CD4-positive, alpha-beta T cell treated with Interleukin-15 for 1 hour (primary cell): ENCODE data around the gene NID2.

Experiments
- DNase-seq: peaks from one replicate; pipeline ENCODE4 v3.0.0-alpha.2; 2020

The NID2 gene

DNA sequence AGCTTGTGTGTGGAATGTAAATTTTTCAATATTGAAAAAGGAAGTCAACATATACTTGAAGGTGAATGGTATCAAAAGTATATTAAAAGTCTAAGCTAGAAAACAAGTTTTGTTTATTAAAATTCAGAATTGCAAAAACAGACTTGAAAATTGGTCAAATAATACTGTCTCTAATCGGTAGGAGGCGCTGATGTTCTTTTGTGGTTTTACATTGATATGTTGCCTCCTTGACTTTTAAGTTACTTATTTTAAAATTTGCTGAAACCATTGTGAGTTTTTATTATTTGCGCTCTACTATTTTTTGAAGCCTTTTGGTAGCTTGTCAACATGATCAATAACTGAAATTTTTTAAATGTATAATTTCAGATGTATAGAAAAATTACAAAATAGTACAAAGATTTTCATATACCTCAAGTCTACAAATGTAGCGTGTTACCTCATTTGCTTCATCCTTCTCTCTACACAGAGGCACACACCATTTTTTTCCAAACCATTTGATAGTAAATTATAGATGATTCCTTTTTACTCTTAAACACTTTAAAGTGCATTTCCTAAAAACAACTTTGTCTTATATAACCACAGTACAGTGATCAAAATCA lies 72.6 kb downstream of the NID2 start:
- DNase-seq = no peak

DNA sequence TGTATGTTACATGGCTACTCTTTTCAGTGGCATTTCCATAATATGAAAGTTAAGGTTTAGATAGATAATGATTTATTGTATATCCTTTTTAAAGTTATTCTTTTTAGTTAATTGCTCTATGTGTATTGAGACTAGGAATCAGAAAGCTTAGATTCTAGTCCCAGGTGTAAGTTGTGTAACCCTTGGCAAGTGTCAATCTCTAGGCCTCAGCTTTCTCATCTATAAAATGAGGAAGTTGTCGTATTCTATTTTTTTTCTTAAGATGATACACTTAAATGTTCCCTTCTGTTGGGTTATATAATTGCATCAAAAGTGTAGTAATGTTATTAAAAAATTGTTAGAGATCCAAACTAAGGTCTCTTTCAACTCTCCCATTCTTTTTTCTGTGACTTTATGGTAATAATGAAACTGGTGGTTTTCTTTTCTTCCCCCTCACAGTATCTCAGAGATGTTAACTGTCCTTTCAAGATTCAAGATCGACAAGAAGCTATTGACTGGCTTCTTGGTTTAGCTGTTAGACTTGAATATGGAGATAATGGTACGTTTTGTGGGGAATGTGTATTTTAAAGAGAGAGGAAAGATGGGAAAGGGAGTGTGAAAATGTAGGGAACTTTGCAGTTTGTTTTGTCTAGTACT lies 75.5 kb downstream of the NID2 start:
- no peak for DNase-seq

DNA sequence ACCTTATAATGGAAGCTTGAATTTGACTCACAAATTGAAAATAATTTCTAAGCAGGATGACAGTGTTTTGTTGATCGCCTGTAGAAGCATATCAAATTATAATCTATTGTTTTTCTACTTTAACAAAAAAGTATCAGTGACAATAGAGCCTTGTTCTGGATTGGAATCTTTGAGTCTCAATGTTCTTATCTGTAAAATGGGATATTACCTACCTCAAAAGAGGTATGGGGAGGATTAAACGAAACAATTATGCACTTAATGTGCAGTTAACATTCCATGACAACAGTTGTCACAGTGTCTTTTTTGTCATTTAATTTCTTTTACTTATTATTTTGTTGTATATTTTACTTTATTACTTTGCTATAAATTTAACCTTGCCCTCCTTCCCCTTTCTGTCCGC lies 78.4 kb downstream of the NID2 start:
- DNase-seq = no peak

DNA sequence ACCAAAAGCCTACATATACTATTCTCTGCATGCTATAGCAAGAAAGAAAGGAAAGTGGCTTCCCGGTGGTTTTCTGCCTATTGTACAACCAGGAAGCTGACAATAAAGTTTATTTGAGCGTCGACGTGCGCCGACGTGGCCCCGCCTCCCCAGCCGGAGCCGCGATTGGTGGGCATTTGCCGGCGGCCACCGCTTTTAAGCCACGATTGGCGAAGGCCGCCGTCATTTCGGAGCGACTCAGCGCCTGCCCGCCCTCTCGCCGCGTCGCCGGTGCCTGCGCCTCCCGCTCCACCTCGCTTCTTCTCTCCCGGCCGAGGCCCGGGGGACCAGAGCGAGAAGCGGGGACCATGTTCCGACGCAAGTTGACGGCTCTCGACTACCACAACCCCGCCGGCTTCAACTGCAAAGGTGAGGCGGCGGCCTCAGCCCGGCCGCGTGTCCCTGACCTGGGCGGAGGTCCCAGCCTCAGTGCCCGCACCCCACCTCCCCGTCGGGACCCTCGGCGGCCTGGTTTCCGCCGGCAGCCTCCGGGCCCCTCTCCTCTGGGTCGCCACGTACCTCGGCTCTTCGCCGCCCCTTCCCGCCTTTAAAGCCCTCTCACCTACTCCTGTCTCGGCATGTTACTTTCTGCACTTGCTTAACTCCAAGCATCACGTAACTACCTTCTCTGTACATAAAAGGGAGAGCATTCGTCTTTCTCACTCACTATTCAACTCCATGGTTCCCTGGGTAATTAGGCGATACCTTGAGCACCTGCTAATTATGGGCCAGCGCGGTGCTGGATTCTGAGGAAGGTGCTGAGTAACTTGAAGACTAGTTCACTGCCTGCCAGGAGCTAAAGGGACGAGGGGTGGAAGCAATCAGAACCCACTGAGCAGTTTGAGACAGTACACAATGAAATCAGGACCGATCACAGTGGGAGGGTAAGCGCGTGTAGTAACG lies 79.3 kb downstream of the NID2 start, which contains the start of gene RTRAF:
Gene RTRAF (plus strand): TSS at position 254 of the 942 bp plus-strand sequence. CDS start 94 bp downstream, at position 348.
- peak; percentile 91 for DNase-seq

DNA sequence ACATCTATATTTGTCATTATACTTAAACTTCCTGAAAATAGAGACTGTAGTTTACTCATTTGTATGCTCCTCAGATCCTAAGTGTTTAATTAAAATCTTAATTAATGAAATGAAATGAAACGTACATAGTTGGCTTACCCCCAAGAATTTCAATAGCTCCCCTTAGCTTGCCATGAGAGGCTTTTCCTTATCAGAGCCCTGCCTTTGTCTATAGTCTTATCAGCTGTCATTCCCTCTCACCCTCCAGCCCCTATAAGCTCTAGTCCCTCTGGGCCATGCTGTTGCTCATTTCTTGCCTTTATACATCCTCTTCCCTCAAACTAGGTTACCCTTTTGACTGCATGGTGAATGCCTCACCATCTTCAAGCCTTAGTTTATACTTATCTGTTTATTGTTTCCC lies 80.6 kb downstream of the NID2 start:
- no peak for DNase-seq

DNA sequence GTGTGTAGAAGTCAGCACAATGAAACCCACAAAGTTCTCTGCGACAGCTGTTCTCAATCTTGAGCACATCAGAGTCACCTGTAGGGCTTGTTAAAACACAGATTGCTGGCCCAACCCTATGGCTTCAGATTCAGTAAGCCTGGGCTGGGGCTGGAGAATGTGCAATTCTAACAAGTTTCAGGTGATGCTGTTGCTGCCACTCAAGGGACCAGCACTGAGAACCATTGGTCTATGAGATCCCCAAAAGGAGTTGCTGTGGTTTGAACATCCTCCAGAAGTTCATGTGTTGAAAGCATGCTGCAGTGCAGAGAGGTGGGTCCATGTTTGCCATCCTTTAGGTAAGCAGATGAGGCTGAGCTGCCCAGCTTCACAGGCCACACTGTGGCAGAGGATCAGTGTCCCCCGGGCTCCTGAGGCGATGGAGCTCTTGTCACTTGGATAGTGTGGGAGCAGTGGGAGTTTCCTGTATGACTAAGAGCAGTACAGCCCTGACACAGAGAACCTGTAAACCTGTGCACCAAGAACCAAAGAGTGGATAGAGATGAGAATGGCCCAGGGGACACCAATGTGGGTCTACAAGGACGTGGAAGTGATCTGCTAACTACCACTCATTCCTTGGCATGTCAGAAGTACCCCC lies 87.5 kb downstream of the NID2 start:
- DNase-seq = no peak

DNA sequence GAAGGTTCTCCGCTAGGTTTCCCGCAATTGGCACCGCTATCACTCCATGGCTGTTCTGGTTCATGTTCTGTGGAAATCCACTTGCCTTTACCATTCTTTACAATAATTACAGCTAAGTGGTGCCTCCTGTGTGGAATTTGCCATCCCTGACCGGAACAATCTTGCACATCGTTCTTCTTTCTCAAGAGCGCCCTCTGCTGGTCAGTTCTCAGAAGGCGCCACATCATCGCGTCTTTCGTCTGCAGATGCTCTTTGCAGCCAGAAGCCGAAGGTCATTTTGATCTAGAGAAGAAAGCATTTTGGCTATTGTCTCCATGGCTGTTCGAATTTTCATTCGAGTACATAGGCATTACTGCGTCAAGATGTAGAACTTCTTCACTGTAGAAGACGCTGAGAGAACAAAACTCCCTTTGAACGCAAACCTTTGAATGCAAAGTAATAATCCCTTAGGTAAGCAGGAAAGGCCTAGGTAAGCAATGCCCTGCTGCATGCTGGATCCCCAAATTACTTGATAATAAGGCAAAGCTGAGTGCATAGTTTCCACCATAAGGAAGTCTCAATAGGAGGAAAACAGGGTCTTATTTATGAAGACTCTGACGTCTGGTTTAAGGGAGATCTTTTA lies 89.7 kb downstream of the NID2 start:
- DNase-seq = peak; percentile 71

DNA sequence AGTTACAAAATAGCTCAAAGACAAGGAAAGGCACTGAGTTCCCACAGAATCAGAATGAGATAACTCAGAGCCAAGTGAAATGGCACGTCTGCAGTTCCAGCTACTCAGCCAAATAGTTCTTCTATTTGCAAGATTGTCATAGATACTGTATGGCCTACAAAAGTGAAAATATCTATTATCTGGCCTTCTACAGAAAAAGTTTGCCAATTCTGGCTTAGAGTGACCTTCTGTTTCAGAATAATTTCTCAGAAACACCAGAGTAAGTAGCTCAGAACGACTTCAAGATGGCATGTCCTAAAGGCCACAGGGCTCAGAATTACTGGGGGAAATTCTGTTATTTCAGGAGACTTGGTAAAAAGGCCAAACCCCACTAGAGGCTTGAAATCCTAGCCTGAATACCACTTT lies 90.2 kb downstream of the NID2 start:
- no peak for DNase-seq

DNA sequence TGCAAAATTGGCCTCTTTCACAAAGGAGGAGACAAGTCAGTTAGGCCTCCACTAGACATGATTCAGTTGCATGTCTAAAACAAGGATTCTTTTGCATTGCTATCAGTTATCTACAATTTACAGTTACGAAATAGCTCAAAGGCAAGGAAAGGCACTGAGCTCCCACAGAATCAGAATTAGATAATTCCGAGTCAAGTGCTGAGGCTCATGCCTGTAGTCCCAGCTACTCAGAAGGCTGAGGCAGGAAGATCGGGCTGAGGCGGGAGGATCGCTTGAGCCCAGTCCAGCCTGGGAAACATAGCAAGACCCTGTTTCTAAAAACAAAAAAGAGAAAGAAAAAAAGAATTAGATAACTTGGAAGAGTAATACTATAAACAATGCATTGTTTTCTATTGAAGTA lies 91.8 kb downstream of the NID2 start:
- no peak for DNase-seq

DNA sequence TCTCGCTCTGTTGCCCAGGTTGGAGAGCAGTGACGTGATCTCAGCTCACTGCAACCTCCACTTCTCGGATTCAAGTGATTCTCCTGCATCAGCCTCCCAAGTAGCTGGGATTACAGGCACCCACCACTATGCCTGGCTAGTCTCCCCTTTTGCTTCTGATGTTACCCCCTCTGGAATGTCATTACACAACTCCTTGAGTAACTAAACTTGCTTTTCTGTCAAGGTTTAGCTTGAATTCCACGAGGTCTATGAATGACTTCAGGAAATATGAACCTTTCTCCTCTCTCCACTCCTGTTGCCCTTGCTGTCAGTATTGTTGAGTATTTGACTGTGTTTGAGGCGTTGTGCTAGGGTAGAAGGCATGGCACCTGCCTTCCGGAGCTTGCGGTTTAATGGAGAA lies 96.3 kb downstream of the NID2 start:
- no peak for DNase-seq

DNA sequence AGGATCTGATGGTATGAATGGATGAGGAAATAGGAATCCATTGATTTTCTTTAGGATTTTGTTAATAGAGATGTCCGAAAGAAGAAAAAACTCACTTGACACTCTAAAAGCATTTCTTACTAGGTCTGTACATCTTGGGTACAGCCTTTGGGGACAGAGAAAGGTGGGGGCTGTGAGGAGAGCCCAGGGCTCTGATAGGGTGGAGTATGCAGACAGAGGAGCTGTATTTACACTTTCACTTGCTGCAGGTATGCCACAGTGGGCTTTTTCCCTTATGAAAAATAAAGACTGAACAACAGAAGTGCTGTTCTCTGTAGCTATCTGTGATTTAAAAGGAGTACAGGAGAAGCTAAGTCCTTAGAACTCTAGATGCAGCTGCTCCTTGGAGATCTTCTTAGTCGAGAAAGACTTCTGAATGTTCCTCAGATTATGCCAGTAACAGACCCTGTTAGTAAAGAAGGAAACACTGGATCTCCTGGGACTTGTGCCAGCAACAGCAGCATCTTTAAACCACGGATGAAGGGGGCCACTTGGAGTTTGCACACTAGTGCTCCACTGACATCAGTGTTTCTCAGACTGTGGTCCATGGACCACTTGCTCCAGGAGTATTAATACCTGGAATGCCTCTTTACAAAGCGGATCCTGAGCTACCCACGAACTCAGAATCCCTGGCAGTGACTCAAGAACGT lies 98.9 kb downstream of the NID2 start:
- no peak for DNase-seq

DNA sequence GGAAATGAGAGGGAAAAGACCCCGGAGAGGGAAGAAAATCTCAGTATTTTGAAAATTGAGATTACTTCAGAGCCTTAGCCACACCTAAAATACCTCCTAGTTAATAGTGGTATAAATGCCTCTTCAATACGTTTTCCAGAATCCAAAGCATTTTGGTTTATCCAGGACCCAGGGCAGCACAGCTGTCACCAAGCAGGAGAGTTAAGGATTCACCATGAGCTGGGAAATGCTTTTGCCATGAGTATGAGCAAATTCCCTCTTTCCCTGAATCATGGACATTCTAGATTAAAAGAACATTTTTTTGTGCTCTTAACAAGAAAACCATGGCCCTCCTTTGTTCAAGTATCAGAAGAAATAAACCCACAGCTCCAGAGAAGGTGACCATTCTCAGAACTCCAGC lies 101.3 kb downstream of the NID2 start:
- no peak for DNase-seq

DNA sequence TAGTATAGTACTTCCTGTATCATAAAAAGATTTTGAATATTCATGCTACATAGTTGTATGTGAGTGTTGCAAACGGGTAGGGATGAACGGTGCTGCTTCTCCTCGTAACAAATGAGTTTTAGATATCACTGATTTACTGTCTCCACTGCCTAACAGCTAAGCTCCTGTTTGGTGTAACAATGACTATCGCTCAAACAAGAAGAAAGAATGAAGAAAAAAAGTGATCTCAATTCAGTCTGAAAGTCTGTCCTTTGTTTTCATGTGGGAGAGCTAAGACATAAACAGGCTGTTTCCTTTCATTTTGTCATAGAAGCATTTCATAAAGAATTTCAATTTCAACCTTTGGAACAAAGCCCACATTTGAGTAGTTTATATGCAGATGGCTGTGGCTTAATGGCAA lies 105.6 kb downstream of the NID2 start:
- no peak for DNase-seq

DNA sequence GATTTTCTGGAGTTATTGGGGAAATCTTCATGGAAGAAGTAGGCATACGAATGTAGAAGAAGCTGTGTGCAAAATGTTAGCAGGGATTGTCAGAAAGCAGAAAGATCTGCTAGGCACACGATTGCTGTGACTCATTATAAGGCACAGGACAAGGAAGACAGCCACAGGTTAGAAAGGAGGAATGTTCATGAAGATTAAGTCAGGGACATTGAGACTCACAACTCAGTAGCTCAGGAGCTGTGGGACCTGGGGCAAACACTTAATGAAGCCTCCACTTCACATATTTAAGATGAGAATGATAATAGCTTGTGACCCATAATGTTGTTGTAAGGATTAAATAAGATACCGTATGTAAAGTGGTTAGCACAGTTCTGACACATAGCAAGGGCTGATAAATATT lies 106.1 kb downstream of the NID2 start:
- DNase-seq = no peak

DNA sequence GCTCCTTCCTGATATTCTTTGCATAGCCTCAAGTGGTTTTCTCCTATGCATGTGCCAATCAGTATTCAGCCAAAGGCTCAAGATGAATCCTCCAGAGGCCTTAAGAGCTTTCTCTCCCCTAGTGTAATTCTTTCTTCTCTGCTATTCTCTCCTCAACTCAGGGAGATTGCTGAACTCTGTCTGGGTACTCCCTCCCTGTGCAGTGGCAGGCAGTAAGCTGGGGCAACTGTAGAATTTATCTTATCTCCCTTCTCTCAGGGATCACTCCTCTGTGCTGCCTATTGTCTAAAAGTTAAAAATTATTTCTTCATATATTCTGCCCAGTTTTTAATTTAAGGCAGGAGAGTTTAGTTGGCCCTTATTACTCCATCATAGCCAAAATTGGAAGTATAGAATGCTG lies 108.0 kb downstream of the NID2 start:
- no peak for DNase-seq

DNA sequence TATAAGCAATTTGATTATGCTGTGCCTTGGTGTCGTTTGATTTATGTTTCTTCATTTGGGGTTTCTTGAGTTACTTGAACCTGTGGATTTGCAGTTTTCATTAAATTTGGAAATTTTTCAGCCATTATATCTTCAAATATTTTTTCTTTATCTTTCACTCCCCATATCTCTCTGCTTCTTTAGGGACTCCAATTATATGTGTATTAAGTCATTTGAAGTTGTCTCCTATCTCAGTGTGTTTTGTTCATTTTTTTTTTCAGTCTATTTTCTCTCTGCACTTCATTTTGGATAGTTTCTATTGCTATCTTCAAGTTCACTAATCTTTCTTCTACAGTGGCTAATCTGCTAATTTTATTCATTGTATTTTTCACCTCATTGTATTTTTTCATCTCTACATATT lies 108.9 kb downstream of the NID2 start:
- DNase-seq = no peak

DNA sequence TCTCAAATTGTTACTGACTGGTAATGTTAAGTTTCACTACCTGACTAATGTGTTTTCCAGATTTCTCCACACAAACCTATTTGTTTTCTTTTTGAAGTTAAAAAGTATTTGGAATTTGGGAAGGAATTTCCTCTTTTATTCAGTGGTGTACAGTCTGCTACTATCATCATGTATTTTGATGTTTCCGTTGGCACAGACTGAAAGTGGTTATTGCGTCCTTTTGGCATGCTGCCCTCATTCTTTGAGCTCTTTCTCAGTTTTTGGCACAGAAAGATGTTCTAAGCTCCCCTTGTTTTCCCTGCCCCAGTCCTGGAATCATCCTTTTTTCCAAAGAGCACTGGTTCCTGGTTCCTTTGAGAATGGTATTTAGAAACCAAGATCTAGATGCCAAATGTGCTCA lies 110.9 kb downstream of the NID2 start:
- no peak for DNase-seq
